Measurements from ENCODE around the gene MBOAT7. TPM values are rescaled to one million over a fixed set of nuclear protein-coding genes. Genes with fewer than 3 reads are reported as not detected.

The MBOAT7 gene
- total and polyA plus RNA-seq, 8 donors: 14.1 to 1,215 (median 48.7) TPM

GRCh38 chr19:54162884-54163283, 26.5 kb downstream of the MBOAT7 start:
- no peak for DNase-seq
- Histone ChIP-seq H3K36me3 (peaks cover 2 to 4% (median 4%) of the 10 kb centered on the region in 4 donors), H3K27ac (peak overlapping the region in 4 of 5 donors; percentile 50 to 97 (median 70)), H3K4me1 (peaks cover 47 to 65% (median 59%) of the 10 kb centered on the region in 4 donors), H3K4me3 (peak overlapping the region in 3 of 4 donors; percentile 36 to 50 (median 48)), H3K27me3 (peaks cover 0 to 30% (median 0%) of the 10 kb centered on the region in 3 donors), H3K9me3 (no peaks in the 10 kb centered on the region)
- TF ChIP-seq CTCF (IDR thresholded peaks at IDR 0.05): no peak
- TF ChIP-seq POLR2A (IDR thresholded peaks at IDR 0.05): no peak
- no peak for TF ChIP-seq EP300 (IDR thresholded peaks at IDR 0.05)
- no peak for TF ChIP-seq POLR2AphosphoS5 (IDR thresholded peaks at IDR 0.05)
- 62 to 80% (median 68%) methylated on average over 14 of the region's 14 CpGs for WGBS, 5 donors
- intact Hi-C loops (cut with DNase I; ENCODE audit: low total_unique reads): no loop called here

DNA sequence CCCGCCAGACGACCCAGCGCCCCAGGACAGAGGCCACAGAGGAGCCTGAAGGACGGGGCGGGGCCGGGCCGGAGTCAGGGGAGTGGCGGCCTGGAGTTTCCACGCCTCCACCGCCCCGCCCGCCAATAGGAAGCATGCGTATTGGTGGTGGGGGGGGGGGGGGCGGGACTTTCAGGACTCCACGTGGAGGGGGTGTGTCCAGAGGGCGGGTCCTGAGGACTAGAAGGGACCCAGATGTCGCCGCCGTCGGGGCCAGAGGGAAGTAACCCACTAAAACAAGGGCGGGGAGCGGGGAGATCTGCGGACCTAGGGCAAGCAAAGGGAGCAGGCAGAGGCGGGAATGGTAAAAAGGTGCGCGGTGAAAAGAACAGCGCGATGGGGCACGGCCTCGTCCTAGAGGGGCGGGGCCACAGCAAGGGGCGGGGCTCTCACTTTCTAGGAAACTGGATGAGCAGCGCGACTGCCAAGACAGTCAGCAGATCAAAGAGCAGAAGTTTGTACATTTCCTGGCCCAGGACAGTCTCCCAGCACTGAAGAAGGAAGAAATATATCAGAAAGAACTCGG, 27.1 kb downstream of the MBOAT7 start:
- TF ChIP-seq EP300 (IDR thresholded peaks at IDR 0.05) (no peak), POLR2AphosphoS5 (IDR thresholded peaks at IDR 0.05) (peak in 2 of 3 donors; percentile 16)
- Histone ChIP-seq H3K4me1 (peaks cover 47 to 71% (median 64%) of the 10 kb centered on the region in 4 donors), H3K27ac (peak overlapping the region; percentile 37 to 97 (median 67)), H3K4me3 (peak overlapping the region; percentile 36 to 50 (median 44)), H3K9me3 (no peaks in the 10 kb centered on the region), H3K27me3 (peaks cover 0 to 30% (median 0%) of the 10 kb centered on the region in 3 donors), H3K36me3 (peaks cover 7 to 10% (median 9%) of the 10 kb centered on the region in 4 donors)
- 1 to 5% (median 4%) methylated on average over 23 to 35 of the region's 35 CpGs for WGBS, 5 donors
- intact Hi-C loops (cut with DNase I; ENCODE audit: low total_unique reads): no loop called here
- DNase-seq: peak; percentile 92 to 95

GRCh38 chr19:54160854-54161253, 28.5 kb downstream of the MBOAT7 start:
- H3K4me1 ChIP-seq: peaks cover 47 to 77% (median 64%) of the 10 kb centered on the region in 4 donors
- intact Hi-C loops (cut with DNase I; ENCODE audit: low total_unique reads): no loop called here
- H3K36me3 ChIP-seq: peaks cover 22 to 25% (median 24%) of the 10 kb centered on the region in 4 donors
- peaks cover 0 to 19% (median 0%) of the 10 kb centered on the region in 3 donors for H3K27me3 ChIP-seq
- no peaks in the 10 kb centered on the region for H3K9me3 ChIP-seq
- H3K4me3 ChIP-seq: peak overlapping the region; percentile 46 to 82 (median 56)
- TF ChIP-seq POLR2AphosphoS5 (IDR thresholded peaks at IDR 0.05): no peak
- TF ChIP-seq EP300 (IDR thresholded peaks at IDR 0.05): no peak
- no peak for TF ChIP-seq POLR2A (IDR thresholded peaks at IDR 0.05)
- peak in 1 of 2 donors; percentile 69 for DNase-seq
- 28 to 44% (median 36%) methylated on average over 13 of the region's 13 CpGs for WGBS, 5 donors
- H3K27ac ChIP-seq: peak overlapping the region; percentile 80 to 98 (median 87)

- H3K9me3 ChIP-seq: no peaks in the 10 kb centered on the region
- peaks cover 28 to 30% (median 30%) of the 10 kb centered on the region in 4 donors for H3K36me3 ChIP-seq
- TF ChIP-seq CTCF (IDR thresholded peaks at IDR 0.05) (no peak), POLR2AphosphoS5 (IDR thresholded peaks at IDR 0.05) (no peak), POLR2A (IDR thresholded peaks at IDR 0.05) (no peak)
- intact Hi-C loops (cut with DNase I; ENCODE audit: low total_unique reads): no loop called here
- H3K4me1 ChIP-seq: peaks cover 47 to 77% (median 64%) of the 10 kb centered on the region in 4 donors
- WGBS, 5 donors: 2 to 4% (median 2%) methylated on average over 20 to 28 of the region's 28 CpGs
- peak overlapping the region; percentile 46 to 82 (median 56) for H3K4me3 ChIP-seq
- H3K27ac ChIP-seq: peak overlapping the region; percentile 80 to 98 (median 87)
- H3K27me3 ChIP-seq: peaks cover 0 to 13% (median 0%) of the 10 kb centered on the region in 3 donors
- peak in 1 of 2 donors; percentile 67 for DNase-seq
Measured at GRCh38 chr19:54160182-54160811, 29.1 kb downstream of the MBOAT7 start.

- H3K9me3 ChIP-seq: no peaks in the 10 kb centered on the region
- DNase-seq: peak; percentile 100
- H3K27ac ChIP-seq: peak within 1 kb of the TSS; percentile 96 to 100 (median 98)
- peaks cover 43 to 70% (median 59%) of the 10 kb centered on the region in 4 donors for H3K4me1 ChIP-seq
- H3K36me3 ChIP-seq: peaks cover 34 to 37% (median 37%) of the 10 kb centered on the region in 4 donors
- H3K27me3 ChIP-seq: peaks cover 0 to 6% (median 0%) of the 10 kb centered on the region in 3 donors
- intact Hi-C loops (cut with DNase I; ENCODE audit: low total_unique reads): no loop called here
- TF ChIP-seq POLR2AphosphoS5 (IDR thresholded peaks at IDR 0.05): peak; percentile 74 to 88 (median 82)
- TF ChIP-seq EP300 (IDR thresholded peaks at IDR 0.05): no peak
- TF ChIP-seq CTCF (IDR thresholded peaks at IDR 0.05): peak in 2 of 7 experiments; percentile 22 to 41
- TF ChIP-seq POLR2A (IDR thresholded peaks at IDR 0.05): peak in 1 of 4 donors; percentile 21
- 0 to 1% (median 0%) methylated on average over 46 to 72 of the region's 72 CpGs for WGBS, 5 donors
- peak within 1 kb of the TSS; percentile 46 to 89 (median 76) for H3K4me3 ChIP-seq
Measured at GRCh38 chr19:54159352-54160181, 29.8 kb downstream of the MBOAT7 start, which contains the start of gene LENG1. TSS of gene LENG1 (minus strand) at chr19:54159721. CDS start at chr19:54159695, 26 bp downstream.

All from stomach (tissue), 9 donors.